Suprapubic skin (tissue), 4 donors: ENCODE measurements around the gene TMEM200C. TPM values are rescaled to one million over a fixed set of nuclear protein-coding genes. Genes with fewer than 3 reads are reported as not detected.

Source experiments
- DNase-seq, 2 donors: peaks; one replicate each; pipeline ENCODE4 v3.0.0-alpha.2; 2019; ENCODE audit warnings: low spot score in 2 of 2
- H3K27ac ChIP-seq: fragments of 200-600 bp; sonication (generic); one replicate; pipeline ENCODE4 v1.5.1; 2019
- H3K27me3 ChIP-seq: fragments of 200-600 bp; sonication (generic); one replicate; pipeline ENCODE4 v1.5.1; 2019
- H3K36me3 ChIP-seq: fragments of 200-600 bp; sonication (generic); one replicate; pipeline ENCODE4 v1.5.1; 2019
- H3K4me1 ChIP-seq: fragments of 200-600 bp; sonication (generic); one replicate; pipeline ENCODE4 v1.5.1; 2019
- H3K4me3 ChIP-seq: fragments of 200-600 bp; sonication (generic); one replicate; pipeline ENCODE4 v1.5.1; 2019; ENCODE audit warnings: mild to moderate bottlenecking
- H3K9me3 ChIP-seq: fragments of 200-600 bp; sonication (generic); one replicate; pipeline ENCODE4 v1.5.1; 2019
- CTCF ChIP-seq, 2 donors: fragments of 200-600 bp in 1 of 2; fragments of 450-650 bp in 1 of 2; sonication (generic) in 1 of 2; IDR thresholded peaks; one replicate each; pipeline ENCODE4 v1.5.1; 2016 to 2019; ENCODE audit warnings: antibody characterized with exemption in 2 of 2, mild to moderate bottlenecking in 1 of 2, moderate library complexity in 1 of 2
- EP300 ChIP-seq: sonication (generic); formaldehyde crosslinking; IDR thresholded peaks from one replicate; pipeline ENCODE4 v1.6.1; 2017; ENCODE audit warnings: antibody characterized with exemption
- POLR2A ChIP-seq, 2 donors: fragments of 450-650 bp; IDR thresholded peaks; one replicate each; pipeline ENCODE4 v1.6.1; 2017; ENCODE audit warnings: antibody characterized with exemption in 2 of 2, mild to moderate bottlenecking in 2 of 2, moderate library complexity in 2 of 2
- POLR2AphosphoS5 ChIP-seq, 3 donors: sonication (generic); formaldehyde crosslinking; IDR thresholded peaks; one replicate each; pipeline ENCODE4 v1.6.1; 2017; ENCODE audit warnings: antibody characterized with exemption in 3 of 3
- WGBS: methylation state at CpG from one replicate; pipeline ENCODE4 v1.1.5; 2018; 5-methylcytosine and 5-hydroxymethylcytosine counted together
- total RNA-seq, 4 donors: library from RNA; depleted of rRNA; stranded (reverse); fragments of >200 nt; gene quantifications; one replicate each; pipeline ENCODE4 v1.1.0, GENCODE V29; 2016

TMEM200C gene
- total RNA-seq, 4 donors from 2014 or later, result 0.08 to 1.4 (median 1.3) TPM; not detected in 1

GRCh38 chr18:5851998-5852397 is 43.3 kb downstream of the TMEM200C start:
- no peak for DNase-seq
- Histone ChIP-seq H3K4me3 (no peak overlapping the region), H3K9me3 (no peaks in the 10 kb centered on the region), H3K27me3 (peaks cover 16% of the 10 kb centered on the region), H3K27ac (no peak overlapping the region), H3K4me1 (no peaks in the 10 kb centered on the region), H3K36me3 (no peaks in the 10 kb centered on the region)
- no peak for TF ChIP-seq POLR2AphosphoS5 (IDR thresholded peaks at IDR 0.05)
- no peak for TF ChIP-seq EP300
- TF ChIP-seq POLR2A (IDR thresholded peaks at IDR 0.05), result no peak
- no peak for TF ChIP-seq CTCF (IDR thresholded peaks at IDR 0.05)
- 41% methylated on average over 2 of the region's 2 CpGs for WGBS

- no peaks in the 10 kb centered on the region for H3K36me3 ChIP-seq
Measured at GRCh38 chr18:5842653-5843052, 52.7 kb downstream of the TMEM200C start.

GRCh38 chr18:5841518-5841917 is 53.8 kb downstream of the TMEM200C start:
- no peak for DNase-seq
- 39% methylated on average over 2 of the region's 2 CpGs for WGBS
- Histone ChIP-seq H3K36me3 (no peaks in the 10 kb centered on the region), H3K27me3 (peaks cover 3% of the 10 kb centered on the region), H3K4me1 (no peaks in the 10 kb centered on the region), H3K4me3 (no peak overlapping the region), H3K27ac (no peak overlapping the region), H3K9me3 (no peaks in the 10 kb centered on the region)
- TF ChIP-seq POLR2A (IDR thresholded peaks at IDR 0.05) (no peak), EP300 (no peak), POLR2AphosphoS5 (IDR thresholded peaks at IDR 0.05) (no peak), CTCF (IDR thresholded peaks at IDR 0.05) (no peak)

More at GRCh38 chr18:5842653-5843052, 52.7 kb downstream of the TMEM200C start:
- H3K9me3 ChIP-seq, result no peaks in the 10 kb centered on the region
- peaks cover 3% of the 10 kb centered on the region for H3K27me3 ChIP-seq
- H3K4me1 ChIP-seq, result no peaks in the 10 kb centered on the region
- 68% methylated on average over 3 of the region's 3 CpGs for WGBS
- DNase-seq, result no peak
- no peak for TF ChIP-seq CTCF (IDR thresholded peaks at IDR 0.05)
- no peak for TF ChIP-seq POLR2AphosphoS5 (IDR thresholded peaks at IDR 0.05)
- TF ChIP-seq POLR2A (IDR thresholded peaks at IDR 0.05), result no peak
- no peak for TF ChIP-seq EP300
- no peak overlapping the region for H3K4me3 ChIP-seq
- no peak overlapping the region for H3K27ac ChIP-seq

GRCh38 chr18:5840547-5840946 is 54.8 kb downstream of the TMEM200C start:
- H3K36me3 ChIP-seq, result no peaks in the 10 kb centered on the region
- no peaks in the 10 kb centered on the region for H3K4me1 ChIP-seq
- H3K4me3 ChIP-seq, result no peak overlapping the region
- WGBS, result 79% methylated on average over 4 of the region's 4 CpGs
- H3K27me3 ChIP-seq, result no peaks in the 10 kb centered on the region
- TF ChIP-seq POLR2AphosphoS5 (IDR thresholded peaks at IDR 0.05), result no peak
- TF ChIP-seq POLR2A (IDR thresholded peaks at IDR 0.05), result no peak
- no peak for TF ChIP-seq CTCF (IDR thresholded peaks at IDR 0.05)
- no peak for TF ChIP-seq EP300
- H3K9me3 ChIP-seq, result no peaks in the 10 kb centered on the region
- no peak for DNase-seq
- no peak overlapping the region for H3K27ac ChIP-seq

GRCh38 chr18:5840025-5840424 is 55.3 kb downstream of the TMEM200C start:
- no peaks in the 10 kb centered on the region for H3K4me1 ChIP-seq
- no peak overlapping the region for H3K4me3 ChIP-seq
- WGBS, result 80% methylated on average over 2 of the region's 2 CpGs
- H3K9me3 ChIP-seq, result no peaks in the 10 kb centered on the region
- H3K27ac ChIP-seq, result no peak overlapping the region
- no peaks in the 10 kb centered on the region for H3K27me3 ChIP-seq
- no peaks in the 10 kb centered on the region for H3K36me3 ChIP-seq
- TF ChIP-seq CTCF (IDR thresholded peaks at IDR 0.05), result no peak
- TF ChIP-seq POLR2A (IDR thresholded peaks at IDR 0.05), result no peak
- TF ChIP-seq EP300, result no peak
- DNase-seq, result no peak
